Mucosa of gallbladder (tissue), 1 donor: ENCODE results near the gene MUSTN1. TPM values are rescaled to one million over a fixed set of nuclear protein-coding genes. Genes with fewer than 3 reads are reported as not detected.

ENCODE experiments used
- DNase-seq: peaks from one replicate; pipeline ENCODE4 v3.0.0-alpha.2; 2020; ENCODE audit warnings: low spot score
- total RNA-seq: library from RNA; stranded (reverse); gene quantifications from one replicate; pipeline ENCODE4 v1.2.1, GENCODE V29; 2021
- donor health status: DM: no; HTN: no; CAD: no.

Gene MUSTN1
- 4.7 TPM for total RNA-seq

DNA sequence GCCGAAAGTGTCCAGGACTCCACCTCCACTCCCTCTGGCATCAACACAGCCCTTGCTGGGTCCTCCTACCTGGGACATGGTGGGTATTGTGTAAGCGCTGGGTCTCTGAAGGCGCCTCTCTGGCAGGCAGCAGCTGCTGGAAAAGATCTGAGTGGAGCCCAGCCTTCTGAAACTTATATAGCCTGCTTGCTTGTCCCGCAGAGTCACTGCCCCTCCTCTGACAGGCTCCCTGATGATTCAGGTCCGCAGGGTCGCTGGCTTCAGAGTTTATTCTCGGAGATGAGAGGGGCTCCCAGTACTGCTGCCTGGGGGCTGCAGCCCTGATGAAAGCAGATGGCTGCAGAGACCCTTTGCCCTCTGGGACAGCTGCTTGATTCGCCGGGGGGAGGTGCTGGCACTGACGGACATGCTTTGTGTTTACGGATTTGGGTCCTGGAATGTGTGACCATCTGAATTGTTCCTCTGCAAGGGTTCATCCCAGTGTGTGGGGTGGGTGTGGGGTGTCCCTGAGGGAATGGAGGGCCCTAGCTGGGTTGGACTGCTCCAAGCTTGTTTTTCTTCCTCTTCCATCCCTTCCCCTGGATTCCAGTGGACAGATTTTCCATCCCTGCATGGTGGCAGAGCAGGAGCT lies at the start of gene MUSTN1:
TSS of gene MUSTN1 (minus strand) at position 149 of the 631 bp plus-strand sequence. CDS start at position 78, 71 bp downstream.
- no peak for DNase-seq

DNA sequence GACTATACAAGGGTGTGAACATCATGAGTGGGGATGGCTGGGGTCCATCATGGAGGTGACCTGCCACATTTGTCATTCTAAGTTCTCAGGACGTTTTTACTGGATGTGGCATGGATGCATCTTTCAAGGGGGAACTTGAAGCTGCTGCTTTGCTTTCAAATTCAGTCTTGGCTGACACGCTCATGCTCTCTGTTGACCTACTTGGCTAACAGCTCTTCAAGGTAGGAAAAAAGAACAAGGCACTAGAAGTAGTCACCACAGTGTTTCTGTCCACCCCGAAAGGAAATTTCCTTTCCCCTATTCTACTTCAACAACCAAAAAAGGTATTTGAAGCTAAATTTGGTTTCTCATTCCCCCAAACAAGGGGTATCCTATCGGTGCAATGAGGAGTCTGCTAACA lies 47.6 kb upstream of the MUSTN1 start:
- DNase-seq = no peak

- DNase-seq = no peak
Observed at GRCh38 chr3:52881871-52882270, 47.1 kb upstream of the MUSTN1 start.

DNA sequence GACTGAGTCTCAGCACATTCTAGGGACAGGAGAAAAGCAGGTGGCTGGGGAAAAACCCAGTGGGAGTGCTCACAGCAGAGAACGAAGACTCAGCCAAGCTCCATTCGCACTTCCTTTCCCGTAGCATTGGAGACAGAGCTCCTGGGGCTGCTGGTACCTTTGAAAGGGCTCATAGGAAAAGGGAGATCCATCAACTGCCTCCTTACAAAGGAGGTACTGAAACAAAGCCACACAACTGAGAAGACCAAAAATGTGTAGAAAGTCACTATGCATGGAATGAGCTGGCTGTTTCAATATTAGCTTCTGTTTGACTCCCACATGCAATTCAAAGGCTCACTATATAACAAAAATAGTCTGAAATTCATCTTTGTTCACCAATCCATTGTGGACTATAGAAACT lies 45.7 kb upstream of the MUSTN1 start:
- no peak for DNase-seq

GRCh38 chr3:52880047-52880446 lies 45.2 kb upstream of the MUSTN1 start:
- no peak for DNase-seq

DNA sequence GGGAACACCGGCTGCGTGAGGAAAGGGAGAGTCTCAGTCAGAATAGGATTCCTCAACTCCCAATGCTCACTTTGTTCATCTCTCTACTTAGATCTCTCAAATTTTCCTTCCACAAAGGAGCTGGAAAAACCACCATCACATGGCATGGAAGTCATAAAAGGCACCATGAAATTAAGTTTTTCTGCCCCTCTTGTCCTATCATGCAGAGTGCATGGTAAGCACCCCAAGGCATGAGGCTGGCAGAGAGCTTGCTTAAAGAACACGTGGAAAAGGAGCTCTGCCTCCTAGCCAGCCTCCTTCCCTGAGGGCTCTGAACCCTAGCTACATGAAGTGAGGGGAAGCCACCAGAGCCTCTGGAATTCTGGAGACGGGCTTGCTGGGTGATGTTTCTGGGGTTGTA lies 44.8 kb upstream of the MUSTN1 start:
- DNase-seq = no peak

DNA sequence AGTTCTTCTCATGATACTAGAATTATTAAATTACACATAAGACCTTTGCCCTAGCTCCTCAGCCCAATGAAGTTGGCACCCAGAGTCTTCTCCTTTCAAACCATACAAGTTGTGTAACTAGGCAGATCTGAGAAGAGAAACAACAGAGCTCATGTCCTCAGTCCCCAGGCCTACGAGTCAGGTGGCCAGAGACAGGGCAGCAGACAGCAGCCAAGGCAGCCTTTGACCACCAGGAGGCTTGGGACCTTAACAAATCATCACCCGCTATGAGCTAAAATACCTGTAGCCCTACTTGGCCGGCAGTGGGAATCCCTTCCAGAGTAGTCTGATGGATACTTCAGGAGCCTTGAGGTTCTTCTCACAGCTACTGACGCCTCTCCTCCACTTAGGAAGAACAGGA lies 44.3 kb upstream of the MUSTN1 start:
- no peak for DNase-seq

GRCh38 chr3:52877085-52877484 lies 42.3 kb upstream of the MUSTN1 start:
- no peak for DNase-seq

- no peak for DNase-seq
Observed at GRCh38 chr3:52874864-52875587, 40.2 kb upstream of the MUSTN1 start.

DNA sequence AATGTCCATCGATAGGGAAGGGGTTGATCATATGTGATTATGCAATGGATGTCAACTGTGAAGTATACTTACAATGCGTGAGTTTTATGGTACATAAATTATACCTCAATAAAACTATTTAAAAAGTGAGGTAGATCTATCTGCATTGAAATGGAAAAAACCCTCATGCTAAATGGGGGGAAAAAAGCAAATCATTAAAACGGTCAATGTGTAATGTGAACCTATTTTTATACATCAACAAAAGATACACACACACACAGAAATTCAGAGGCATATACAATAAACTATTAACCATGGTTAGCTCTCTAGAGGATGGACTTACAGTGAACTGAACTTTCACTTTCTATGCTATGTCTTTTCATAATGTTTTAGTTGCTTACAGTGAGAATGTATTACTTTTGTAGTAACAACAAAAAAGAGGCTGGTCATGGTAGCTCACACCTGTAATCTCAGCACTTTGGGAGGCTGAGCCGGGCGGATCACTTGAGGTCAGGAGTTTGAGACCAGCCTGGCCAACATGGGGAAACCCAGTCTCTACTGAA lies 39.4 kb upstream of the MUSTN1 start:
- DNase-seq = no peak

- DNase-seq = no peak
Observed at GRCh38 chr3:52873433-52874159, 38.8 kb upstream of the MUSTN1 start.

DNA sequence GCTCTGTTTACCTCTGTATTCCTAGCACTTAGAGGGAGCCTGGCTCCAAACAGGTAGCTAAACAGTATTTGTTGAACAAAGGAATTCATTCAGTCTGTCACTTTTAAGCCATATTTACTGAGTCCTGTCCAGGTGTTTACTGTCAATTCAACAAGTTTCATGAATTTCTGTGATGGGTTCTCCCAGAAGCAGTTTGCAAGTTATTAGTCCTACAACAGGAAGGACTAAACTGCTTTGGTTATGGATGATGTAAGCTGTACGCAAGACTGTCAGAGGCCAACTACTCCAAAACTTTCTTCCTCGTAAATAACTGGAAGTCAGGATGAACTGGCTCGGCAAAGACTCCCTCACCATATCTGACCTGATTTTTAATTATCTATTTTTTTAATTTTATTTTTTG lies 37.4 kb upstream of the MUSTN1 start:
- DNase-seq = no peak

DNA sequence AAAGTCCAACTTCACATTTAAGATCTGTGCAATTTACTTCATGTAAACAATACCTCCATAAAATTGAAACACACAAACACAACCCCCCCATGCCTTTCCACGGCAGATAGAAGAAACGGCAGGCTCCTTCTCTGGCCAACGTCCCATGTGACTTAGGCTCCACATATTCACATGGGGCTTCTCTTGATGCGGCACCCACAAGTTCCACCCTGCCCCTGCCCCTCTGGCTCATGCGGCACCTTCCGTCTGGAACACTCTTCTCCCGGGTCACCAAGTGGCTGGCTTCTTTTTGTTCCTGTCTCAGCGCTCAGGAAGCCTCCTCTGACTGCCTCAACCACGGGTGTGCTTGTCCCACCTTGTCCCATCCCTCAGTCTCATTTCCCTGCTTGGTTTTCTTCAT lies 36.9 kb upstream of the MUSTN1 start:
- DNase-seq = no peak

DNA sequence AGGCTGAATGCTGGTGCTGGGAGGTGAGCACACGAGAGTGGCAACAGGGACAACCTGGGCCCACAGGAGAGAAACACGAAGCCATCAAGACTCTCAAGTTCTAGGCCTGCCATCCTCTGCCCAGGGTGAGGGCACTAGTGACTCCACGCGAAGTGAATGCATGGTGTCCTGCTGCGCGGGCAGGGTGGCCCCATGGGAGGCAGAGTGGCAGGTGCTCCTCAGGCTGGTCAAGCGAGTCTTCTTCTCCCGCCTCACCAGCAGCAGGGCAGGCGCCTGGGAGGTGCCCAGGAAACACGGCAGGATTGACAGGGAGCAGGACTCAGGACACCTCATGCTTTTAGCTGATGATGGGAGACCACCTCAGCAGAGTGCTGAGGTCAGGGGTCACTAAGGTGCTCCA lies 35.7 kb upstream of the MUSTN1 start:
- DNase-seq = no peak

GRCh38 chr3:52866427-52866826 lies 31.6 kb upstream of the MUSTN1 start:
- no peak for DNase-seq

DNA sequence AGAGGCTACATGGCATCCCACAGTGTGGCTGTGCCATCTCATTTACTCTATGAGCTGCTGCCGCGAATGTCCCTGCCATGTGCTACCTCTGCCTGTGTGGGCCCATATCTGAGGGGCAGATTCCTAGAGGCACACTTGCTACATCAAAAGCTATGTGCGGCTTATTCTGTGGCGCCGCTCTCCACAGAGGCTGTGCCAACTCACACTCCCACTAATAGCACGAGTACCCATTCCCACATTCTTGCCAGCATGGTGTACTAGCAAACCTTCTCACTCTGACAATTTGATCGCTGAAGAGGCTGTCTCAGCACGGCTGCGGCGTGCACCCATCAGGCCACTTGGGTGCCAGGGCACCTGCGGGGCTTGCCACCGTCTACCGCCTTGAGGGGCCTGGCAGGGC lies 31.2 kb upstream of the MUSTN1 start:
- DNase-seq = no peak

DNA sequence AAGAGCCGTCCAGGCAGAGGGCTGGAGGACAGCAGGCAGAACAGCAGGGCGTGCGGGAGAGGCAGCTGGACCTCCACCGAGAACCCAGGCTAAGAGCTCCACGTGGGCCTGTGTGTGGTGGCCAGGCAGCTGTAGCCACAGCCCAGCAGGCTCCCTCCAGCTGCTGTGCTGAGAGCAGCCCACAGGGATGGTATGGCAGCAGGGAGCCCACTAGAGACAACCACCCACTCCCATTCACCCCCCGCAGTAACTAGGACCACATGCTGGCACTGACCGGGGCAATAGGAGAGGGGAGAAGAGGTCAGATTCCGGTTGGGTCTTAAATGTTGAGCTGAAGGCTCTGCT lies 25.6 kb upstream of the MUSTN1 start:
- no peak for DNase-seq

DNA sequence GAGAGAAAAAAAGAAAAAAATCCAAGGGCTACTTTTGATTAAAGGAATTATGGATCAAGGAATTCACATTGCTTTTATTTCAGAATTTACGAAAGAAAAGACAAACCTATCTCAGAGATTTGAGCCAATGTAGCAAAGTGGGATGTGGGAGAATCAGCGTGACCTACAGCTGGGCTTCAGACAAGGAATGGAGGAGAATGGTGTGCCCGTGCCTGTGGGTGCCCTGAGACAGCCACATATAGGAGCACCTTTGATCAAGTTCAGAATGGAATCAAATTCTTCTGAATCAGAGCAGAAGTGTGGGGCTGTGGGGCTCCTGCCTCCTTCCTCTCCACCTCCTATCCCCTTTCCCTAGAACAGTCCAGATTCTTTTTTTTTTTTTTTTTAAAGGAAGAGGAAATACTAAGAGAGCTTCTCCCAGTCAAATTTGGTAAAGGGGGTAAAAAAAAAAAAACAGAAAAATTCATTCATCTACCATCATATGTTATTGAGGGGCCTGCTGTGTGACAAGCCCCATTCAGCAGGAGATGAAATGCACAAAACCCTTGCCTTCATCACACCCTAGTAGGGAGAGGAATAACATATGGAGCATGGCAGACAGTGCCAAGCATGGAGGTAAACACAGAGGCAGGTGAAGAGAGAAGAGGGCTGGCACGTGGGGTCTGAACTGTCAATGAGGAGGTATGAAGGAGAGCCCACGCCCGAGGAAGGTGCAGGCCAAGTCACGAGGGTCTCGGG lies 25.0 kb upstream of the MUSTN1 start:
- no peak for DNase-seq

- no peak for DNase-seq
Observed at GRCh38 chr3:52857864-52858263, 23.0 kb upstream of the MUSTN1 start.

DNA sequence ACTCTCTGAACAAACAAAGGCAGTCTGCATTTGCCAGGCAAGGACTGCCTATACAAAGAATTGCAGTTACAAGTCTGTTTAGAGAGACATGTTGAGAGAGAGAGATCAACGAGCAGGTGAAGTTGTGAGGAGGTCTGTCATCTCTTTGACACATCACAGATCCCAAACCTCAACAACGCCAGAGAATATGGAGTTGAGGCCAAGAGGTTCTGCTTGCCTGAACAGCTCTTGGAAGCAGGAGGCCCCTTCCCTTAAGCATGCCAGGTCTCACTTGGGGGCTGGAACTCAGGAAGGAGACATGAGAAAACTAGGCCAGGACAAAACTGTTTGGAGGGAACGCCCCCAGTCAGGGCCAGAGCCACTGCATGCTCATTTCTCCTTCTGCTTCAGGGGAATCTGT lies 22.3 kb upstream of the MUSTN1 start:
- no peak for DNase-seq

DNA sequence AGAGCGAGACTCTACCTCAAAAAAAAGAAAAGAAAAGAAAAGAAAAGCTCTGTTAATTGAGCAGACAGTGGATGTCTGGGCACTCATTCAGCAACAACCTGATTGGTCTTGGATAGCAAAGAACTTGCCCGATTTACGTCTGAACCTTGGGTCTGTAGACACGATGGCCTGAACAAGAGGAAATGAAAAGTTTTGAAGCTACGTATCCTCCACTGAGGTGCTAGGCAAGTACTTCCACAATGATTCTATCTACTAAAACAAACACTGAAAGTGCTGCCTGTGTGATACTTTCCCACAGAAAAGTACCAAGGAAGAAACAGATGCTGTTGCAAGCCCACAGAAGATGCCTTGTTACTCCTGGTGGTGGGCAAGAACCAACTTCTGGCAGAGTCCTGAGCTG lies 21.8 kb upstream of the MUSTN1 start:
- no peak for DNase-seq

GRCh38 chr3:52854013-52854412 lies 19.2 kb upstream of the MUSTN1 start:
- no peak for DNase-seq
